OCI-LY1 (cell line): ENCODE results near the gene SLC25A26.

Experiments
- H2AFZ ChIP-seq: fragments of 200-600 bp; sonication (generic), shearing (Covaris generic); 2 replicates; pipeline ENCODE4 v1.6.0; 2014; ENCODE audit warnings: antibody characterized with exemption, mild to moderate bottlenecking, low read length
- H3F3A ChIP-seq: fragments of 200-600 bp; sonication (generic), shearing (Covaris generic); 2 replicates; pipeline ENCODE4 v1.6.0; 2014; ENCODE audit warnings: mild to moderate bottlenecking, antibody characterized with exemption, low read length, moderate library complexity; ENCODE audit not compliant: insufficient read depth
- H3K27ac ChIP-seq: fragments of 200-600 bp; sonication (generic); 2 replicates; pipeline ENCODE4 v1.5.1; 2014; ENCODE audit warnings: low read length, mixed run types, mild to moderate bottlenecking, low read depth; ENCODE audit not compliant: poor library complexity, severe bottlenecking
- H3K27me3 ChIP-seq: fragments of 200-600 bp; sonication (generic); 2 replicates; pipeline ENCODE4 v1.6.0; 2014; ENCODE audit warnings: antibody characterized with exemption, mild to moderate bottlenecking, low read length, moderate library complexity; ENCODE audit not compliant: insufficient read depth
- H3K36me3 ChIP-seq: fragments of 200-600 bp; sonication (generic); 2 replicates; pipeline ENCODE4 v1.6.1; 2014; ENCODE audit warnings: mild to moderate bottlenecking, antibody characterized with exemption, low read length, moderate library complexity, mixed read lengths; ENCODE audit not compliant: insufficient read depth
- H3K4me1 ChIP-seq: fragments of 200-600 bp; sonication (generic); 2 replicates; pipeline ENCODE4 v1.5.1; 2014; ENCODE audit warnings: mild to moderate bottlenecking, low read length, moderate library complexity; ENCODE audit not compliant: insufficient read depth, severe bottlenecking
- H3K4me2 ChIP-seq: fragments of 200-600 bp; sonication (generic), shearing (Covaris generic); 2 replicates; pipeline ENCODE4 v1.6.1; 2014; ENCODE audit warnings: low read length
- H3K4me3 ChIP-seq: fragments of 200-600 bp; sonication (generic); 2 replicates; pipeline ENCODE4 v1.5.1; 2014; ENCODE audit warnings: low read length, low read depth, mild to moderate bottlenecking, mixed read lengths; ENCODE audit not compliant: poor library complexity, severe bottlenecking
- H3K79me2 ChIP-seq: fragments of 200-600 bp; shearing (Covaris generic); 2 replicates; pipeline ENCODE4 v1.6.1; 2016; ENCODE audit warnings: mixed run types, low read length, mixed read lengths; ENCODE audit not compliant: insufficient read depth
- H3K9ac ChIP-seq: fragments of 200-600 bp; sonication (generic), shearing (Covaris generic); 2 replicates; pipeline ENCODE4 v1.6.1; 2014; ENCODE audit warnings: mild to moderate bottlenecking, low read length, mixed read lengths
- H3K9me2 ChIP-seq: fragments of 200-600 bp; sonication (generic), shearing (Covaris generic); 2 replicates; pipeline ENCODE4 v1.6.1; 2014; ENCODE audit warnings: low read depth, mild to moderate bottlenecking, low read length, mixed read lengths
- H3K9me3 ChIP-seq: fragments of 200-600 bp; shearing (Covaris generic); 2 replicates; pipeline ENCODE4 v1.6.1; 2014; ENCODE audit warnings: low read length, mixed read lengths
- H4K20me1 ChIP-seq: fragments of 200-600 bp; sonication (generic), shearing (Covaris generic); 2 replicates; pipeline ENCODE4 v1.6.0; 2016; ENCODE audit warnings: mild to moderate bottlenecking, low read length; ENCODE audit not compliant: insufficient read depth
- CTCF ChIP-seq: fragments of 200-600 bp; sonication (generic), shearing (Covaris generic); IDR thresholded peaks from 2 replicates; pipeline ENCODE4 v1.5.1; 2017; ENCODE audit warnings: mild to moderate bottlenecking, antibody characterized with exemption, low read length, moderate library complexity, mixed read lengths
- EZH2 ChIP-seq: fragments of 200-600 bp; sonication (generic), shearing (Covaris generic); IDR thresholded peaks from 2 replicates; pipeline ENCODE4 v1.8.0; 2017; ENCODE audit warnings: borderline replicate concordance, mixed run types, mild to moderate bottlenecking, antibody characterized with exemption, low read length, moderate library complexity, mixed read lengths

SLC25A26 gene

GRCh38 chr3:66377800-66378199 lies 157.0 kb downstream of the SLC25A26 start:
- Histone ChIP-seq H3K4me3 (no peak overlapping the region), H3K9me3 (no peaks in the 10 kb centered on the region), H3K9me2 (no peaks in the 10 kb centered on the region), H3K79me2 (no peaks in the 10 kb centered on the region), H3K36me3 (peaks cover 43% of the 10 kb centered on the region), H2AFZ (no peak overlapping the region), H3K4me1 (no peaks in the 10 kb centered on the region), H3F3A (no peaks in the 10 kb centered on the region), H3K9ac (no peak overlapping the region), H3K4me2 (no peak overlapping the region), H3K27ac (no peak overlapping the region), H3K27me3 (no peaks in the 10 kb centered on the region), H4K20me1 (no peaks in the 10 kb centered on the region)
- no peak for TF ChIP-seq CTCF
- no peak for TF ChIP-seq EZH2

GRCh38 chr3:66378256-66378655 lies 157.5 kb downstream of the SLC25A26 start:
- Histone ChIP-seq H3K4me2 (no peak overlapping the region), H3K27me3 (no peaks in the 10 kb centered on the region), H3K4me3 (no peak overlapping the region), H3K9ac (no peak overlapping the region), H3K79me2 (no peaks in the 10 kb centered on the region), H3K9me3 (no peaks in the 10 kb centered on the region), H4K20me1 (no peaks in the 10 kb centered on the region), H3K27ac (no peak overlapping the region), H3K9me2 (no peaks in the 10 kb centered on the region), H3F3A (no peaks in the 10 kb centered on the region), H2AFZ (no peak overlapping the region), H3K4me1 (no peaks in the 10 kb centered on the region), H3K36me3 (peaks cover 47% of the 10 kb centered on the region)
- TF ChIP-seq EZH2 (no peak), CTCF (peak; percentile 73)

GRCh38 chr3:66379565-66379964 lies 158.8 kb downstream of the SLC25A26 start:
- Histone ChIP-seq H3K27ac (no peak overlapping the region), H4K20me1 (no peaks in the 10 kb centered on the region), H3K36me3 (peaks cover 51% of the 10 kb centered on the region), H3K79me2 (no peaks in the 10 kb centered on the region), H3K4me2 (no peak overlapping the region), H3K9me2 (no peaks in the 10 kb centered on the region), H3K9ac (no peak overlapping the region), H3K9me3 (peaks cover under 1% of the 10 kb centered on the region; the same call in 1 of the 2 replicates), H2AFZ (no peak overlapping the region), H3F3A (no peaks in the 10 kb centered on the region), H3K4me3 (no peak overlapping the region), H3K4me1 (no peaks in the 10 kb centered on the region), H3K27me3 (no peaks in the 10 kb centered on the region)
- TF ChIP-seq EZH2: no peak
- no peak for TF ChIP-seq CTCF
